ENCODE results near the gene RRP36. TPM values are rescaled to one million over a fixed set of nuclear protein-coding genes. Genes with fewer than 3 reads are reported as not detected.

The RRP36 gene
- total and polyA plus RNA-seq, 2 of the 8 experiments (the other 6 are each of a cell fraction or from before 2014, with no cell fraction given) = 33.9 to 92.3 TPM

- no peak overlapping the region for H4K8ac ChIP-seq (ENCODE audit: extremely low read depth, insufficient read depth, low read length)
- no peak overlapping the region for H3K4me3 ChIP-seq (ENCODE audit: extremely low read depth in 1 of 4, insufficient read depth in 2 of 4, low read depth in 3 of 4, low read length in 4 of 4)
- no peak overlapping the region for H3K9ac ChIP-seq (replicated peaks in 1 of 4; ENCODE audit: extremely low read depth in 1 of 4, low read depth in 3 of 4, low read length in 3 of 4)
- H3K27ac ChIP-seq (ENCODE audit: low read depth, low read length) = no peak overlapping the region
- H2BK12ac ChIP-seq (ENCODE audit: low read depth, low read length) = 0 out of 2 replicates have a peak overlapping the region, but pooled peaks have one; percentile 11
- H3K4ac ChIP-seq (replicated peaks; ENCODE audit: insufficient read length, low read depth, low read length) = no peak overlapping the region
- H2BK20ac ChIP-seq (ENCODE audit: low read length) = no peak overlapping the region
- POLR2A ChIA-PET (ENCODE audit: partially characterized antibody) = interaction anchor here (0.9 to 5.9 kb wide), 3 partner anchors 7 to 82 kb away, joined by 3 to 29 read pairs (median 11); partner anchors contain the start of genes CUL7, PEX6 and PPP2R5D
- FAIRE-seq (no peak), DNase-seq (ENCODE audit: low read depth in 1 of 2, low spot score in 2 of 2) (no peak)
- no peak overlapping the region for H2AFZ ChIP-seq (ENCODE audit: low read length)
- H3K9me3 ChIP-seq (ENCODE audit: insufficient read depth in 2 of 2, low read depth in 1 of 2, low read length in 1 of 2) = no peaks in the 10 kb centered on the region
- H3K18ac ChIP-seq (ENCODE audit: extremely low read depth, low read length) = no peak overlapping the region
- H2BK15ac ChIP-seq (ENCODE audit: low read length) = no peak overlapping the region
- H4K5ac ChIP-seq (ENCODE audit: insufficient read length, low read depth, low read length) = no peak overlapping the region
- no peak overlapping the region for H3K4me2 ChIP-seq (ENCODE audit: insufficient read depth in 1 of 2, low read depth in 2 of 2, low read length in 2 of 2)
- no peaks in the 10 kb centered on the region for H3K23me2 ChIP-seq (ENCODE audit: low read depth, low read length)
- no peaks in the 10 kb centered on the region for H3K4me1 ChIP-seq (replicated peaks in 1 of 4; ENCODE audit: control insufficient read depth in 3 of 4, insufficient read depth in 4 of 4, low read length in 3 of 4)
- H3K79me1 ChIP-seq (ENCODE audit: low read depth, low read length) = no peaks in the 10 kb centered on the region; the same call in none of the 2 replicates
- 85% methylated on average over 3 of the region's 3 CpGs; no CpG with 5 or more reads in 1 of the 2 experiments for WGBS, 2 experiments (ENCODE audit: extremely low coverage in 1 of 2, insufficient coverage in 1 of 2, insufficient read length in 1 of 2, insufficient replicate concordance in 2 of 2, low coverage in 1 of 2, low lambda C conversion rate in 2 of 2, missing lambda C conversion rate in 1 of 2)
- H2AK5ac ChIP-seq (ENCODE audit: low read depth, low read length) = no peak overlapping the region
- no peaks in the 10 kb centered on the region for H3K79me2 ChIP-seq (ENCODE audit: control insufficient read depth in 1 of 2, insufficient read depth in 2 of 2, low read length in 2 of 2)
- H3K14ac ChIP-seq (ENCODE audit: insufficient read length) = no peak overlapping the region
- H3K27me3 ChIP-seq (replicated peaks in 1 of 4; ENCODE audit: control insufficient read depth in 3 of 4, extremely low read depth in 1 of 4, insufficient read depth in 3 of 4, low read length in 3 of 4) = no peaks in the 10 kb centered on the region
- no peak for TF ChIP-seq HDAC6 (IDR thresholded peaks at IDR 0.05; ENCODE audit: low read depth, low read length)
- TF ChIP-seq TEAD4 (IDR thresholded peaks at IDR 0.05; ENCODE audit: low read depth, low read length) = no peak
- TF ChIP-seq FOSL1 (IDR thresholded peaks at IDR 0.05; ENCODE audit: insufficient read depth, low read depth, low read length) = no peak
- no peak for TF ChIP-seq ASH2L (IDR thresholded peaks at IDR 0.05; ENCODE audit: low read length)
- no peak for TF ChIP-seq YY1 (IDR thresholded peaks at IDR 0.05; ENCODE audit: low read depth, low read length)
- no peak for TF ChIP-seq ATF3 (IDR thresholded peaks at IDR 0.05; ENCODE audit: insufficient read depth, low read depth, low read length)
- no peak for TF ChIP-seq POU5F1 (IDR thresholded peaks at IDR 0.05; ENCODE audit: low read depth, low read length)
- no peak for TF ChIP-seq EP300 (IDR thresholded peaks at IDR 0.05; ENCODE audit: borderline replicate concordance in 1 of 2, low read depth in 2 of 2, low read length in 2 of 2)
- TF ChIP-seq EGR1 (IDR thresholded peaks at IDR 0.05; ENCODE audit: borderline replicate concordance, low read depth, low read length) = no peak
- no peak for TF ChIP-seq RAD21 (IDR thresholded peaks at IDR 0.05 in 1 of 2, conservative IDR thresholded peaks at IDR 0.05 in 1 of 2; ENCODE audit: low read depth in 2 of 2, low read length in 2 of 2)
- H2BK120ac ChIP-seq (replicated peaks; ENCODE audit: low read depth, low read length) = no peak overlapping the region
- no peak overlapping the region for H4K91ac ChIP-seq (replicated peaks; ENCODE audit: insufficient read length, low read length)
- H3K36me3 ChIP-seq (ENCODE audit: control insufficient read depth in 2 of 4, insufficient read depth in 4 of 4, low read length in 3 of 4) = no peaks in the 10 kb centered on the region; a peak in 1 of 8 replicates
- H4K20me1 ChIP-seq (replicated peaks in 1 of 2; ENCODE audit: control insufficient read depth in 1 of 2, insufficient read depth in 2 of 2, low read length in 2 of 2) = no peaks in the 10 kb centered on the region
- no peak overlapping the region for H3K23ac ChIP-seq (ENCODE audit: insufficient read length)
- CTCF ChIA-PET (ENCODE audit: partially characterized antibody) = interaction anchor here (0.5 to 4.2 kb wide), 7 partner anchors 8 to 1124 kb away, joined by 3 to 11 read pairs (median 3); no protein-coding TSS in a partner anchor
- H3K56ac ChIP-seq (replicated peaks; ENCODE audit: insufficient read length, low read depth, low read length) = no peak overlapping the region
- 0 out of 2 replicates have a peak overlapping the region, but pooled peaks have one; percentile 35 for H2BK5ac ChIP-seq (ENCODE audit: low read depth, low read length)
Observed at GRCh38 chr6:42971746-42972327, 49.6 kb upstream of the RRP36 start.
